Ascending aorta (tissue), 2 donors: ENCODE measurements around the gene CADM2. TPM values are rescaled to one million over a fixed set of nuclear protein-coding genes. Genes with fewer than 3 reads are reported as not detected.

ENCODE experiments used
- DNase-seq, 2 donors: peaks; one replicate each; pipeline ENCODE4 v3.0.0-alpha.2; 2019; ENCODE audit warnings: low spot score in 2 of 2
- H3K27ac ChIP-seq, 2 donors: fragments of 200-600 bp; sonication (generic); one replicate each; pipeline ENCODE4 v1.5.1; 2016 to 2017; ENCODE audit warnings: mild to moderate bottlenecking in 1 of 2
- H3K27me3 ChIP-seq: fragments of 200-600 bp; sonication (generic); one replicate; pipeline ENCODE4 v1.5.1; 2017
- H3K36me3 ChIP-seq, 2 donors: fragments of 200-600 bp; sonication (generic); one replicate each; pipeline ENCODE4 v1.5.1; 2016
- H3K4me1 ChIP-seq, 2 donors: fragments of 200-600 bp; sonication (generic); one replicate each; pipeline ENCODE4 v1.5.1; 2016 to 2017; ENCODE audit warnings: mild to moderate bottlenecking in 1 of 2
- H3K4me3 ChIP-seq, 2 donors: fragments of 200-600 bp; sonication (generic); one replicate each; pipeline ENCODE4 v1.5.1; 2016 to 2017; ENCODE audit warnings: mild to moderate bottlenecking in 1 of 2
- H3K9me3 ChIP-seq, 2 donors: fragments of 200-600 bp; sonication (generic); one replicate each; pipeline ENCODE4 v1.5.1; 2016
- CTCF ChIP-seq, 3 experiments: fragments of 200-600 bp in 2 of 3; fragments of 450-650 bp in 1 of 3; sonication (generic) in 2 of 3; IDR thresholded peaks; one replicate each; pipeline ENCODE4 v1.5.1; 2016 to 2019; ENCODE audit warnings: antibody characterized with exemption in 3 of 3, mild to moderate bottlenecking in 1 of 3, moderate library complexity in 1 of 3
- intact Hi-C: fragments of 100-400 bp; cut with DNase I; formaldehyde crosslinking; loops from one replicate; pipeline ENCODE4 v1.15.1; 2023
- total RNA-seq: library from RNA; depleted of rRNA; stranded (reverse); fragments of >200 nt; gene quantifications from one replicate; pipeline ENCODE4 v1.1.0, GENCODE V29; 2016

CADM2 gene
- total RNA-seq, 1 donor from 2014 or later: 23.0 TPM

DNA sequence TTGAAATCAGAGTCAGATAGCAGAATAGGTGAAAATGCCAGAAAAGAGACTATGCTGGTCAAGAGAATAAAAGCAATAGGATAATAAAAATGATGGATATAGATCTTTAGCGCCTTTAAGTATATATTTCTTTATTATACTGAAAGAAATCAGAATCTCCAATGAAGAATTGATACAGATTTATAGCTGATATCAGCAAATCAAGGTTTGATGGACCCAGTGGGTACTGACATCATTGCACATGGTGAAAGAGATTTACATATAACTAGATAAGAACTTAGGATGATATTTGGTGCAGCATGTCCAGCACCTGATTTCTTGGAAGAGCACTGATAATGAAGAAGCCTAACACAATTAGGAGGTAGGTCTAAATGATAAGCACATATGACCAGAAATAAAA lies 18.2 kb downstream of the CADM2 start:
- Histone ChIP-seq H3K9me3 (no peaks in the 10 kb centered on the region), H3K4me1 (no peaks in the 10 kb centered on the region), H3K27ac (no peak overlapping the region), H3K4me3 (no peak overlapping the region), H3K27me3 (no peaks in the 10 kb centered on the region), H3K36me3 (no peaks in the 10 kb centered on the region)
- no peak for TF ChIP-seq CTCF (IDR thresholded peaks at IDR 0.05)
- intact Hi-C loops: no loop called here
- no peak for DNase-seq

GRCh38 chr3:84978843-84979242 lies 20.1 kb downstream of the CADM2 start:
- TF ChIP-seq CTCF (IDR thresholded peaks at IDR 0.05): no peak
- Histone ChIP-seq H3K9me3 (no peaks in the 10 kb centered on the region), H3K4me3 (no peak overlapping the region), H3K4me1 (no peaks in the 10 kb centered on the region), H3K27ac (no peak overlapping the region), H3K36me3 (no peaks in the 10 kb centered on the region), H3K27me3 (no peaks in the 10 kb centered on the region)
- intact Hi-C loops: no loop called here
- DNase-seq: no peak

DNA sequence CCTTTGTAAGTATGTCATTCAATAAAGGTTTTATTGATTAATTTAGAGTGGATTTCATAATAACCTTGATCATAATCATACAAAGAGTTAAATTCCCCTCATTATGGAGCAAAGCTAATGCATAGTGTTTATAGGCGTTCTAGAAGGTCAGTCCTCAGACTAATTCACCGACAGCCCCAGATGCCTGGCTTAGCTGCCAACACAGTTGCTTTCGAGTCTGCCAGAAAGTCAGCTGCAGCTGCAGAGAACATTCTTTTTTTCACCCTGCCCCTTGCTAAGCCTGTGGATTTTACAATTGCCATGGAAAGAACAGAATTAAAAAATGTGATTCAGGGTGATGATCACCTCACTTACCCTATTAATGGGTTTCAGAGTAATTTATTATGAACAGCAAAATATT lies 21.2 kb downstream of the CADM2 start:
- no peak overlapping the region for H3K4me3 ChIP-seq
- intact Hi-C loops: no loop called here
- H3K4me1 ChIP-seq: no peaks in the 10 kb centered on the region
- no peaks in the 10 kb centered on the region for H3K27me3 ChIP-seq
- no peaks in the 10 kb centered on the region for H3K36me3 ChIP-seq
- no peak for DNase-seq
- no peak overlapping the region for H3K27ac ChIP-seq
- no peaks in the 10 kb centered on the region for H3K9me3 ChIP-seq
- no peak for TF ChIP-seq CTCF (IDR thresholded peaks at IDR 0.05)

DNA sequence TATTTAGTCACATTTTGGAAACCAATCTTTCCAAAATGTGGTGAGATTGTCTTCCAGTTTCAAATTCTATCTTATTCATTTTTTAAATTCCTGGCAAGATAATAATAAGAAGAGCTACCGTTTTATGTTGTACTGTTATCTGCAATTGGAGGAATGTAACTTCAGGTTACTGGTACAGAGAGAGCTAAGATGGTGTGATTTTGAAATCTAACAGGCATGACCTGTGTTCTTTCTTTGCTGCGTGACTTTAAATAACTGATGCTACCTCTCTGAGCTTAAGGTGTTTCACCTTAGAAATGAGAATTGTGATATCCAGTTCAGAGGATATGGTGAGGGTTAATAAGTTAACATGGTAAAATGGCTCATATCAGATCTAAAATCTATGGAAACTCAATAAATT lies 21.7 kb downstream of the CADM2 start:
- no peaks in the 10 kb centered on the region for H3K27me3 ChIP-seq
- no peak overlapping the region for H3K27ac ChIP-seq
- H3K36me3 ChIP-seq: no peaks in the 10 kb centered on the region
- intact Hi-C loops: no loop called here
- no peaks in the 10 kb centered on the region for H3K4me1 ChIP-seq
- no peak overlapping the region for H3K4me3 ChIP-seq
- DNase-seq: no peak
- no peaks in the 10 kb centered on the region for H3K9me3 ChIP-seq
- no peak for TF ChIP-seq CTCF (IDR thresholded peaks at IDR 0.05)

- H3K27ac ChIP-seq: no peak overlapping the region
- intact Hi-C loops: no loop called here
- no peaks in the 10 kb centered on the region for H3K27me3 ChIP-seq
- DNase-seq: no peak
- H3K4me1 ChIP-seq: no peaks in the 10 kb centered on the region
- TF ChIP-seq CTCF (IDR thresholded peaks at IDR 0.05): no peak
- H3K9me3 ChIP-seq: no peaks in the 10 kb centered on the region
- H3K4me3 ChIP-seq: no peak overlapping the region
- H3K36me3 ChIP-seq: no peaks in the 10 kb centered on the region
Measured at GRCh38 chr3:84983490-84983889, 24.7 kb downstream of the CADM2 start.

- no peaks in the 10 kb centered on the region for H3K36me3 ChIP-seq
- no peak overlapping the region for H3K4me3 ChIP-seq
- no peaks in the 10 kb centered on the region for H3K27me3 ChIP-seq
- H3K4me1 ChIP-seq: no peaks in the 10 kb centered on the region
- TF ChIP-seq CTCF (IDR thresholded peaks at IDR 0.05): no peak
- no peaks in the 10 kb centered on the region for H3K9me3 ChIP-seq
- intact Hi-C loops: no loop called here
- no peak for DNase-seq
- no peak overlapping the region for H3K27ac ChIP-seq
Measured at GRCh38 chr3:84984429-84984828, 25.6 kb downstream of the CADM2 start.
